ENCODE data around the gene MED8. TPM values are rescaled to one million over a fixed set of nuclear protein-coding genes. Genes with fewer than 3 reads are reported as not detected.

The MED8 gene
- total RNA-seq, 1 experiment from 2014 or later = 36.0 TPM

- no TSS peak for BruUV-seq (replicated peaks)
- ATAC-seq (no peak), DNase-seq (ENCODE audit: low read depth, low spot score) (no peak)
- TF ChIP-seq ATF3 (IDR thresholded peaks at IDR 0.05) = no peak
- TF ChIP-seq, protein P1, sequence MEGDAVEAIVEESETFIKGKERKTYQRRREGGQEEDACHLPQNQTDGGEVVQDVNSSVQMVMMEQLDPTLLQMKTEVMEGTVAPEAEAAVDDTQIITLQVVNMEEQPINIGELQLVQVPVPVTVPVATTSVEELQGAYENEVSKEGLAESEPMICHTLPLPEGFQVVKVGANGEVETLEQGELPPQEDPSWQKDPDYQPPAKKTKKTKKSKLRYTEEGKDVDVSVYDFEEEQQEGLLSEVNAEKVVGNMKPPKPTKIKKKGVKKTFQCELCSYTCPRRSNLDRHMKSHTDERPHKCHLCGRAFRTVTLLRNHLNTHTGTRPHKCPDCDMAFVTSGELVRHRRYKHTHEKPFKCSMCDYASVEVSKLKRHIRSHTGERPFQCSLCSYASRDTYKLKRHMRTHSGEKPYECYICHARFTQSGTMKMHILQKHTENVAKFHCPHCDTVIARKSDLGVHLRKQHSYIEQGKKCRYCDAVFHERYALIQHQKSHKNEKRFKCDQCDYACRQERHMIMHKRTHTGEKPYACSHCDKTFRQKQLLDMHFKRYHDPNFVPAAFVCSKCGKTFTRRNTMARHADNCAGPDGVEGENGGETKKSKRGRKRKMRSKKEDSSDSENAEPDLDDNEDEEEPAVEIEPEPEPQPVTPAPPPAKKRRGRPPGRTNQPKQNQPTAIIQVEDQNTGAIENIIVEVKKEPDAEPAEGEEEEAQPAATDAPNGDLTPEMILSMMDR (IDR thresholded peaks at IDR 0.05 in 2 of 3, conservative IDR thresholded peaks at IDR 0.05 in 1 of 3; ENCODE audit: borderline replicate concordance in 1 of 3, insufficient read depth in 1 of 3, low read depth in 2 of 3, low read length in 2 of 3) = no peak
- TF ChIP-seq SIN3A (IDR thresholded peaks at IDR 0.05; ENCODE audit: low read depth) = no peak
- no peak for TF ChIP-seq SRF (IDR thresholded peaks at IDR 0.05; ENCODE audit: low read depth)
- TF ChIP-seq, protein P2, sequence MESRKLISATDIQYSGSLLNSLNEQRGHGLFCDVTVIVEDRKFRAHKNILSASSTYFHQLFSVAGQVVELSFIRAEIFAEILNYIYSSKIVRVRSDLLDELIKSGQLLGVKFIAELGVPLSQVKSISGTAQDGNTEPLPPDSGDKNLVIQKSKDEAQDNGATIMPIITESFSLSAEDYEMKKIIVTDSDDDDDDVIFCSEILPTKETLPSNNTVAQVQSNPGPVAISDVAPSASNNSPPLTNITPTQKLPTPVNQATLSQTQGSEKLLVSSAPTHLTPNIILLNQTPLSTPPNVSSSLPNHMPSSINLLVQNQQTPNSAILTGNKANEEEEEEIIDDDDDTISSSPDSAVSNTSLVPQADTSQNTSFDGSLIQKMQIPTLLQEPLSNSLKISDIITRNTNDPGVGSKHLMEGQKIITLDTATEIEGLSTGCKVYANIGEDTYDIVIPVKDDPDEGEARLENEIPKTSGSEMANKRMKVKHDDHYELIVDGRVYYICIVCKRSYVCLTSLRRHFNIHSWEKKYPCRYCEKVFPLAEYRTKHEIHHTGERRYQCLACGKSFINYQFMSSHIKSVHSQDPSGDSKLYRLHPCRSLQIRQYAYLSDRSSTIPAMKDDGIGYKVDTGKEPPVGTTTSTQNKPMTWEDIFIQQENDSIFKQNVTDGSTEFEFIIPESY (IDR thresholded peaks at IDR 0.05; ENCODE audit: extremely low read depth, insufficient replicate concordance, low read length) = no peak
- no peak for TF ChIP-seq SP1 (IDR thresholded peaks at IDR 0.05; ENCODE audit: low read depth)
- no peak for TF ChIP-seq ZNF274 (IDR thresholded peaks at IDR 0.05; ENCODE audit: low read depth, low read length)
- TF ChIP-seq, protein P3, sequence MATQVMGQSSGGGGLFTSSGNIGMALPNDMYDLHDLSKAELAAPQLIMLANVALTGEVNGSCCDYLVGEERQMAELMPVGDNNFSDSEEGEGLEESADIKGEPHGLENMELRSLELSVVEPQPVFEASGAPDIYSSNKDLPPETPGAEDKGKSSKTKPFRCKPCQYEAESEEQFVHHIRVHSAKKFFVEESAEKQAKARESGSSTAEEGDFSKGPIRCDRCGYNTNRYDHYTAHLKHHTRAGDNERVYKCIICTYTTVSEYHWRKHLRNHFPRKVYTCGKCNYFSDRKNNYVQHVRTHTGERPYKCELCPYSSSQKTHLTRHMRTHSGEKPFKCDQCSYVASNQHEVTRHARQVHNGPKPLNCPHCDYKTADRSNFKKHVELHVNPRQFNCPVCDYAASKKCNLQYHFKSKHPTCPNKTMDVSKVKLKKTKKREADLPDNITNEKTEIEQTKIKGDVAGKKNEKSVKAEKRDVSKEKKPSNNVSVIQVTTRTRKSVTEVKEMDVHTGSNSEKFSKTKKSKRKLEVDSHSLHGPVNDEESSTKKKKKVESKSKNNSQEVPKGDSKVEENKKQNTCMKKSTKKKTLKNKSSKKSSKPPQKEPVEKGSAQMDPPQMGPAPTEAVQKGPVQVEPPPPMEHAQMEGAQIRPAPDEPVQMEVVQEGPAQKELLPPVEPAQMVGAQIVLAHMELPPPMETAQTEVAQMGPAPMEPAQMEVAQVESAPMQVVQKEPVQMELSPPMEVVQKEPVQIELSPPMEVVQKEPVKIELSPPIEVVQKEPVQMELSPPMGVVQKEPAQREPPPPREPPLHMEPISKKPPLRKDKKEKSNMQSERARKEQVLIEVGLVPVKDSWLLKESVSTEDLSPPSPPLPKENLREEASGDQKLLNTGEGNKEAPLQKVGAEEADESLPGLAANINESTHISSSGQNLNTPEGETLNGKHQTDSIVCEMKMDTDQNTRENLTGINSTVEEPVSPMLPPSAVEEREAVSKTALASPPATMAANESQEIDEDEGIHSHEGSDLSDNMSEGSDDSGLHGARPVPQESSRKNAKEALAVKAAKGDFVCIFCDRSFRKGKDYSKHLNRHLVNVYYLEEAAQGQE (IDR thresholded peaks at IDR 0.05; ENCODE audit: low read depth) = no peak
- no peak for TF ChIP-seq CEBPB (IDR thresholded peaks at IDR 0.05; ENCODE audit: low read depth)
- no peak for TF ChIP-seq EZH2phosphoT487 (IDR thresholded peaks at IDR 0.05; ENCODE audit: borderline replicate concordance)
- TF ChIP-seq POLR2AphosphoS5 (IDR thresholded peaks at IDR 0.05; ENCODE audit: low read depth, low read length) = no peak
- no peak for TF ChIP-seq EZH2 (IDR thresholded peaks at IDR 0.05)
- no peak for TF ChIP-seq TCF7L2 (IDR thresholded peaks at IDR 0.05; ENCODE audit: borderline replicate concordance, extremely low read depth, insufficient read depth, insufficient read length)
- Histone ChIP-seq H3K27me3 (ENCODE audit: insufficient read depth, low read length) (no peaks in the 10 kb centered on the region), H3K36me3 (ENCODE audit: control insufficient read depth in 1 of 2, insufficient read depth in 2 of 2, low read length in 2 of 2) (peaks cover 22 to 34% of the 10 kb centered on the region in 2 experiments), H3K27ac (ENCODE audit: low read depth, low read length) (peak overlapping the region; percentile 98), H3K9ac (ENCODE audit: low read length) (peak overlapping the region; percentile 98), H3K9me2 (ENCODE audit: insufficient read depth) (no peaks in the 10 kb centered on the region), H3K4me1 (ENCODE audit: control insufficient read depth in 1 of 2, insufficient read depth in 2 of 2, low read length in 2 of 2) (peaks cover 12 to 81% of the 10 kb centered on the region in 2 experiments), H4K20me1 (ENCODE audit: insufficient read depth) (peaks cover 3% of the 10 kb centered on the region; the same call in 1 of the 2 replicates), H3K9me3 (ENCODE audit: control insufficient read depth in 1 of 2, insufficient read depth in 1 of 2, low read depth in 1 of 2, low read length in 2 of 2) (no peaks in the 10 kb centered on the region), H3K79me2 (ENCODE audit: insufficient read depth, low read length) (peaks cover 65% of the 10 kb centered on the region), H2AFZ (ENCODE audit: low read depth, low read length, poor library complexity, severe bottlenecking) (no peak overlapping the region), H3K4me3 (replicated peaks in 1 of 2; ENCODE audit: low read depth in 1 of 2, low read length in 2 of 2) (peak overlapping the region; percentile 75 to 98), H3K4me2 (ENCODE audit: low read length) (peak overlapping the region; percentile 94)
- POLR2A ChIA-PET = no interaction called here
- CTCF ChIA-PET = no interaction called here
- RAD21 ChIA-PET (ENCODE audit: low non-redundant PET in 1 of 2, low total read pairs in 2 of 2, uncharacterized antibody in 2 of 2, unreplicated experiment in 2 of 2) = no interaction called here
- intact Hi-C loops (cut with micrococcal nuclease) = no loop called here
These were observed 23.9 kb downstream of the MED8 start for GRCh38 chr1:43365678-43366077.

Data from HCT116 (cell line).